Kidney (tissue), 14 donors: ENCODE results near the gene TSFM. TPM values are rescaled to one million over a fixed set of nuclear protein-coding genes. Genes with fewer than 3 reads are reported as not detected.

ENCODE experiments used
- DNase-seq, 5 donors: peaks; one replicate each; pipeline ENCODE4 v3.0.0-alpha.2; 2013 to 2020
- FAIRE-seq: peaks from 2 replicates; lab custom pipeline; 2012; peaks lifted over from hg19 to GRCh38; lab: Jason Lieb, UNC
- H3K27ac ChIP-seq, 2 donors: one replicate each; pipeline ENCODE4 v1.7.0; 2013; ENCODE audit warnings: low read depth in 2 of 2, low read length in 2 of 2, inconsistent platforms in 1 of 2
- H3K27me3 ChIP-seq: one replicate; pipeline ENCODE4 v1.7.1; 2013; ENCODE audit warnings: low read length, inconsistent platforms; ENCODE audit not compliant: control insufficient read depth, insufficient read depth
- H3K36me3 ChIP-seq, 3 donors: one replicate each; pipeline versions ENCODE4 v1.7.0 to v1.7.1; 2013; ENCODE audit warnings: low read length in 3 of 3, control low read depth in 1 of 3, inconsistent platforms in 1 of 3; ENCODE audit not compliant: insufficient read depth in 3 of 3, control insufficient read depth in 2 of 3
- H3K4me1 ChIP-seq, 3 donors: one replicate each; pipeline versions ENCODE4 v1.7.0 to v1.7.1; 2013; ENCODE audit warnings: low read length in 3 of 3, inconsistent platforms in 1 of 3, low read depth in 1 of 3; ENCODE audit not compliant: control insufficient read depth in 2 of 3, insufficient read depth in 2 of 3
- H3K4me3 ChIP-seq, 3 donors: one replicate each; pipeline versions ENCODE4 v1.7.0 to v1.8.1; 2013; ENCODE audit warnings: low read length in 3 of 3, control low read depth in 1 of 3, inconsistent platforms in 1 of 3
- H3K9ac ChIP-seq, 3 donors: one replicate each; pipeline versions ENCODE4 v1.7.0 to v1.7.1; 2013; ENCODE audit warnings: low read length in 3 of 3, control low read depth in 1 of 3, inconsistent platforms in 1 of 3
- H3K9me3 ChIP-seq, 3 donors: one replicate each; pipeline versions ENCODE4 v1.7.0 to v1.7.1; 2013; ENCODE audit warnings: low read length in 3 of 3, control low read depth in 1 of 3, inconsistent platforms in 1 of 3; ENCODE audit not compliant: control insufficient read depth in 2 of 3, insufficient read depth in 1 of 3
- CTCF ChIP-seq: IDR thresholded peaks from 3 replicates; pipeline ENCODE4 v1.5.1; 2012; ENCODE audit warnings: mild to moderate bottlenecking, moderate library complexity, borderline replicate concordance; ENCODE audit not compliant: insufficient read depth; ENCODE audit errors: extremely low read depth
- intact Hi-C: fragments of 100-400 bp; cut with DNase I; formaldehyde crosslinking; loops from one replicate; pipeline ENCODE4 v1.11.1; 2022
- polyA plus RNA-seq: library from polyadenylated mRNA; stranded (reverse); fragments of 350-450 nt; fragmentation: Illumina TruSeq; extraction: RNeasy Lipid Tissue Mini Kit (QIAGEN cat#74804); gene quantifications from one replicate; pipeline ENCODE4 v1.2.3, GENCODE V29; 2014; ENCODE audit warnings: low read depth, low replicate concordance; ENCODE audit not compliant: insufficient read depth
- total RNA-seq: library from RNA; stranded (reverse); fragmentation: NEBNext Ultra II Directional; extraction: Animal tissue kit (Norgen Biotek cat#: 25700); gene quantifications from one replicate; pipeline ENCODE4 v1.2.1, GENCODE V29; 2021
- donor health status: control.
- donor health status: control.
- donor health status: control.
- donor health status: control.
- donor health status: control.
- donor health status: DM: yes; HTN: yes; CAD: no.
- donor health status: Normal renal cell carcinoma (clear cell type).

Gene TSFM
- total and polyA plus RNA-seq, 2 donors from 2014 or later: 32.8 to 84.6 TPM

- H3K4me3 ChIP-seq: peak within 1 kb of the TSS; percentile 62 to 91 (median 84)
- no peak for TF ChIP-seq CTCF
- peak within 1 kb of the TSS; percentile 61 to 77 for H3K27ac ChIP-seq
- intact Hi-C loops: no loop called here
- H3K27me3 ChIP-seq: no peaks in the 10 kb centered on the region
- peaks cover 5 to 9% (median 8%) of the 10 kb centered on the region in 3 donors for H3K36me3 ChIP-seq
- peaks cover 4 to 21% (median 6%) of the 10 kb centered on the region in 3 donors for H3K4me1 ChIP-seq
- no peaks in the 10 kb centered on the region for H3K9me3 ChIP-seq
- peak; percentile 65 for FAIRE-seq
- DNase-seq: peak; percentile 100
- peak within 1 kb of the TSS; percentile 34 to 86 (median 80) for H3K9ac ChIP-seq
Observed at GRCh38 chr12:57751788-57752667, 30.6 kb upstream of the TSFM start, which contains the start of gene CDK4. Gene CDK4 (minus strand): TSS chr12:57752310. CDS start chr12:57751717, 593 bp downstream.

GRCh38 chr12:57752668-57753000, 30.0 kb upstream of the TSFM start:
- FAIRE-seq: no peak

GRCh38 chr12:57753756-57754337, 28.7 kb upstream of the TSFM start:
- no peak overlapping the region for H3K9ac ChIP-seq
- H3K27me3 ChIP-seq: no peaks in the 10 kb centered on the region
- H3K4me3 ChIP-seq: peak overlapping the region in 1 of 3 donors; percentile 2
- no peaks in the 10 kb centered on the region for H3K9me3 ChIP-seq
- no peak for FAIRE-seq
- H3K4me1 ChIP-seq: peaks cover 4 to 21% (median 6%) of the 10 kb centered on the region in 3 donors
- no peak for TF ChIP-seq CTCF
- H3K27ac ChIP-seq: no peak overlapping the region
- H3K36me3 ChIP-seq: peaks cover 4 to 8% (median 6%) of the 10 kb centered on the region in 3 donors
- intact Hi-C loops: no loop called here
- DNase-seq: no peak

More at GRCh38 chr12:57752668-57753000, 30.0 kb upstream of the TSFM start:
- H3K4me1 ChIP-seq: peaks cover 4 to 21% (median 6%) of the 10 kb centered on the region in 3 donors
- no peaks in the 10 kb centered on the region for H3K27me3 ChIP-seq
- H3K27ac ChIP-seq: peak overlapping the region; percentile 20 to 77
- H3K9me3 ChIP-seq: no peaks in the 10 kb centered on the region
- peaks cover 0 to 8% (median 8%) of the 10 kb centered on the region in 3 donors for H3K36me3 ChIP-seq
- peak overlapping the region in 2 of 3 donors; percentile 9 to 54 for H3K9ac ChIP-seq
- intact Hi-C loops: no loop called here
- no peak for DNase-seq
- H3K4me3 ChIP-seq: peak overlapping the region; percentile 53 to 59 (median 58)
- TF ChIP-seq CTCF: no peak
